Stimulated activated memory B cell treated with anti-CD40 and anti-IgM and Interleukin-4, amounts not matched to agents 10 μg/mL and 1 μg/mL and 100 μg/mL, for 72 hours (primary cell): ENCODE results near the gene GALNT17.
"Not testable (repeated sequence)": the region's sequence is repeated elsewhere in the genome, so short reads cannot be mapped to it uniquely, and the experiment has no call there.

Experiments used
- ATAC-seq: fragments of 150-1000 bp; cut with Tn5 transposase; 2 replicates; pipeline ENCODE4 v1.10.0; 2021
- H3K27ac Mint-ChIP-seq: one replicate; pipeline ENCODE4 v1.8.0; 2022; ENCODE audit warnings: mild to moderate bottlenecking, mixed read lengths
- H3K27me3 Mint-ChIP-seq: one replicate; pipeline ENCODE4 v1.8.0; 2022; ENCODE audit warnings: mixed read lengths
- H3K36me3 Mint-ChIP-seq: one replicate; pipeline ENCODE4 v1.8.0; 2022; ENCODE audit warnings: mixed read lengths
- H3K4me1 Mint-ChIP-seq: one replicate; pipeline ENCODE4 v1.8.0; 2022; ENCODE audit warnings: mixed read lengths
- H3K4me3 Mint-ChIP-seq: one replicate; pipeline ENCODE4 v1.8.0; 2022; ENCODE audit warnings: mild to moderate bottlenecking, moderate library complexity, mixed read lengths
- H3K9me3 Mint-ChIP-seq: one replicate; pipeline ENCODE4 v1.8.0; 2022; ENCODE audit warnings: mixed read lengths

Gene GALNT17

DNA sequence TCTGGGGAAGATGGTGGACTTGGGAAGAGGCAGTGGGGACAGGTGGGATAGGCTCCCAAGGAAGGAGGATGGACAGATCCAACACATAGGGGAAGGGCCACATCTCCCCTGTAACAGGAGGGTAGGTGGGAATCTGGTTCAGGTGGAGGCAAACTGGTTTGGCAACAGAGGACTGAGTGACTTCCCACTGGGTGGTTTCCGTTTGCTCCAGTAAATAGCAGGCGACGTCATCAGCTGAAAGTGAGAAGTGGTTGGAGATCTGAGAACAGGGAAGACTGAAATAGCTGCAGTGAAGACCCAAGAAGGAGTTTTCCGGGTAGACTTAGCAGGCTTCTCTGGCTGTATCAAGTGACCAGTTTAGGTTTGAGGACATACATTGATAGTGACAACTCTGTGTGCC, 504.4 kb downstream of the GALNT17 start:
- ATAC-seq = no peak
- Mint-ChIP-seq H3K27me3 (no peaks in the 10 kb centered on the region), H3K27ac (no peak overlapping the region), H3K36me3 (no peaks in the 10 kb centered on the region), H3K4me3 (no peak overlapping the region), H3K9me3 (peaks cover 8% of the 10 kb centered on the region), H3K4me1 (no peaks in the 10 kb centered on the region)

DNA sequence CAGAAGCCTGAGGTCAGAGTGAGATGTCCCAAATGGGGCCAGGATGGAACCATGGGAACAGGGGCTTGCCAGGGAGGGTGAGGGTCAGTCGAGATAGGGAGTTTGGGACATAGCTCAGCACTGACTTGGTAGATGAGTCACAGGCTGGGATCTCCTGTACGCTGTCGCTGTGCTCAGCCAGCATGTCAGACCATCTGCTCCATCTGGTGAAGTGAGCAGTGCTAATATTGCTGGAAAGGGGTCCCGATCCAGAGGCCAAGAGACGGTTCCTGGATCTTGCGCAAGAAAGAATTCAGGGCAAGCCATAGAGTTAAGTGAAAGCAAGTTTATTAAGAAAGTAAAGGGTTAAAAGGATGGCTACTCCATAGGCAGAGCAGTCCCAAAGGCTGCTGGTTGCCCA, 505.6 kb downstream of the GALNT17 start:
- H3K4me1 Mint-ChIP-seq = no peaks in the 10 kb centered on the region
- H3K36me3 Mint-ChIP-seq = no peaks in the 10 kb centered on the region
- H3K4me3 Mint-ChIP-seq = no peak overlapping the region
- no peak for ATAC-seq
- H3K9me3 Mint-ChIP-seq = peaks cover 6% of the 10 kb centered on the region
- no peaks in the 10 kb centered on the region for H3K27me3 Mint-ChIP-seq
- H3K27ac Mint-ChIP-seq = no peak overlapping the region

DNA sequence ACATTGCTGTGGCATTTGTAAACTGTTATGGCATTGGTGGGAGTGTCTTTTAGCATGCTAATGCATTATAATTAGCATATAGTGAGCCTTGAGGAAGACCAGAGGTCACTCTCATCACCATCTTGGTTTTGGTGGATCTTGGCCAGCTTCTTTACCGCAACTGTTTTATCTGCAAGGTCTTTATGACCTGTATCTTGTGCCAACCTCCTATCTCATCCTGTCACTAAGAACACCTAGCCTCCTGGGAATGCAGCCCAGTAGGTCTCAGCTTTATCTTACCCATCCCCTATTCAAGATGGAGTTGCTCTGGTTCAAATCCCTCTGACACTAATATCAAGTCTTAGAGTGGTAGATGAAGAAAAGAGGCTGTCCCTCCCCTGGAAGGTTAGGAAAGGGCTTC, 506.2 kb downstream of the GALNT17 start:
- Mint-ChIP-seq H3K4me1 (no peaks in the 10 kb centered on the region), H3K9me3 (peaks cover 6% of the 10 kb centered on the region), H3K36me3 (no peaks in the 10 kb centered on the region), H3K4me3 (no peak overlapping the region), H3K27ac (no peak overlapping the region), H3K27me3 (no peaks in the 10 kb centered on the region)
- ATAC-seq = no peak

DNA sequence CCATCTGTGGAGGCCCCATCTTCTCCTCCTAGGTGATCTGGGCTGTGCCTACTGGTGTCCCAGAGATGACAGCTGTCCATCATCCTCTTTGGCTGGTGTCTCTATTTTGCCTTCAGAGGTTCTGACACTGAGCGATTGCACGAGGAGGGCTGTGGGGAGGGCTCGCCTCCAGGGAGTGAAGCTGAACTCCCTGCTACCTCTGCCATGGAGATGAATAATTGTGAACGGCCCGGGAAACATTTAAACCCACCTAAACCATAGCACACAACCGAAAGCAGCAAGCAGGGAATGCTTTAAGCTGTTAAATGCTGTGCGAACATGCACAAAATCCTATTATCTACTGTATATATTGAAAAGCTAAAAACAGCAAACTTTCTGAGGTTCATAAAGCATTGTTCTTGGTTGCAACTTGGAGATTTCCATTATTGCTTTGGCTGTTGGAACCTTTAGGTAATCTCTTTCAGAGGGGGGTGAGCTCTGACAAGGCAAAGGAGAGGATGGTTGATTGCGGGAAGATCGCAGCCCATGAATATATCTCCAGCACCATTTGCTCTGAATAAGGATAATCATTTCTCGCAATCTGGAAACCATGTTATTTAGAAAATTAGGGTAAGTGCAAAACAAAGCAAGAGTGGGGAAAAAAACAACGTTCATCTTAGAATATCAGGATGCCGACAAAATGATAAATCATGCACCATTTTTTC, 507.6 kb downstream of the GALNT17 start:
- Mint-ChIP-seq H3K4me1 (no peaks in the 10 kb centered on the region), H3K27me3 (no peaks in the 10 kb centered on the region), H3K27ac (no peak overlapping the region), H3K9me3 (peaks cover 6% of the 10 kb centered on the region), H3K36me3 (no peaks in the 10 kb centered on the region), H3K4me3 (no peak overlapping the region)
- ATAC-seq = no peak

DNA sequence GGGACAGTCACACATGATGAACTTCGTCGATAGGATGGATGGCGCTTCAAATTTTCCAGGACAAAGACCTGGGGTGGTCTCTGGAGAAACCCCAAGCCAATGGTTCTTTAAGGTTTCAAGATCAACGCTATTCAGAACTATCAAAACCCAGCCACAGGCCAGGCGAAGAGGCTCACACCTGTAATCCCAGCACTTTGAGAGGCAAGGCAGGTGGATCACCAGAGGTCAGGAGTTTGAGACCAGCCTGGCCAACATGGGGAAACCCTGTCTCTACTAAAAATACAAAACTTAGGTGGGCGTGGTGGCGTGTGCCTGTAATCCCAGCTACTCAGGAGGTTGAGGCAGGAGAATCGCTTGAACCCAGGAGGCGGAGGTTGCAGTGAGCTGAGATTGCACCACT, 511.1 kb downstream of the GALNT17 start:
- not testable (repeated sequence) for H3K27ac Mint-ChIP-seq, H3K4me1 Mint-ChIP-seq, H3K36me3 Mint-ChIP-seq, H3K4me3 Mint-ChIP-seq, ATAC-seq, H3K27me3 Mint-ChIP-seq
- peaks cover 11% of the 10 kb centered on the region for H3K9me3 Mint-ChIP-seq

DNA sequence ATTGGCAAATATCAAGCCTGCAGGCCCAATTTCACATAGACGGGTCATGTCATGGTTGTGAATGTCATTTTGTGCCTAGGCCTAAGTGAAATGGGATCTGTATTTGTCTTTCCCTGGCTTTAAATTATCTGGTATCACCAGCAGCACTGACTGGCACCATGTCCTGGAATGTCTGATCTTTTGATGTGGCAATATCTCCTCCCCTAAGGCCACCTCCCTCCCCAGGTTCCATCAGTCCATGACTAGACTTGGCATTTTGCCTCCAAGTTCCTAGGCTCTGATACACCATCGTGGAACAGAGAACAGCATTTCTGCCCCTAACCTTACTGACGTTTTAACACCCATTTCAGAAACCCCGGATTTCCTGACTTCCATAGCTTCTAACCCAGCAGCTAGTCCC, 513.9 kb downstream of the GALNT17 start:
- no peaks in the 10 kb centered on the region for H3K27me3 Mint-ChIP-seq
- H3K27ac Mint-ChIP-seq = no peak overlapping the region
- no peak for ATAC-seq
- H3K4me3 Mint-ChIP-seq = no peak overlapping the region
- no peaks in the 10 kb centered on the region for H3K4me1 Mint-ChIP-seq
- peaks cover 14% of the 10 kb centered on the region for H3K9me3 Mint-ChIP-seq
- H3K36me3 Mint-ChIP-seq = no peaks in the 10 kb centered on the region

DNA sequence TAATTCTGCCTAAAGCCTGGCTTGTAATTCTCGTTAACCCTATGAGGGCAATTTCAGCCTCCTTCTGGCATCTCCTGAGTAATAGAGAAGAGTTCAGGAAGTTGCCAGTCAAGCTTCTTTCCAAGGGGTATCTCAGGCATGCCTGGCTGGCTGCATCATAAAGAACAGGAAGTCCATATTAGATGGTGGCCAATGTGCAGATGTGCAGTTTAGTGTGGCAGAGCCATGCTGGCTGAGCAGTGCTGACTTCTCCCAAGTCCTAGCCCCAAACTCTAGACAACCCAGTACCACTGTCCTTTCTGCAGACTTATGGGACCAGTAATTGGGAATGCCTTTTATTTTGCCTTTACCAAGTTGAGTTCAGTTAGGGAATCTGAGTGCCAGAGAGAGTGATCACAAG, 517.9 kb downstream of the GALNT17 start:
- H3K4me1 Mint-ChIP-seq = no peaks in the 10 kb centered on the region
- ATAC-seq = no peak
- no peaks in the 10 kb centered on the region for H3K27me3 Mint-ChIP-seq
- H3K27ac Mint-ChIP-seq = no peak overlapping the region
- peaks cover 12% of the 10 kb centered on the region for H3K9me3 Mint-ChIP-seq
- no peak overlapping the region for H3K4me3 Mint-ChIP-seq
- no peaks in the 10 kb centered on the region for H3K36me3 Mint-ChIP-seq

DNA sequence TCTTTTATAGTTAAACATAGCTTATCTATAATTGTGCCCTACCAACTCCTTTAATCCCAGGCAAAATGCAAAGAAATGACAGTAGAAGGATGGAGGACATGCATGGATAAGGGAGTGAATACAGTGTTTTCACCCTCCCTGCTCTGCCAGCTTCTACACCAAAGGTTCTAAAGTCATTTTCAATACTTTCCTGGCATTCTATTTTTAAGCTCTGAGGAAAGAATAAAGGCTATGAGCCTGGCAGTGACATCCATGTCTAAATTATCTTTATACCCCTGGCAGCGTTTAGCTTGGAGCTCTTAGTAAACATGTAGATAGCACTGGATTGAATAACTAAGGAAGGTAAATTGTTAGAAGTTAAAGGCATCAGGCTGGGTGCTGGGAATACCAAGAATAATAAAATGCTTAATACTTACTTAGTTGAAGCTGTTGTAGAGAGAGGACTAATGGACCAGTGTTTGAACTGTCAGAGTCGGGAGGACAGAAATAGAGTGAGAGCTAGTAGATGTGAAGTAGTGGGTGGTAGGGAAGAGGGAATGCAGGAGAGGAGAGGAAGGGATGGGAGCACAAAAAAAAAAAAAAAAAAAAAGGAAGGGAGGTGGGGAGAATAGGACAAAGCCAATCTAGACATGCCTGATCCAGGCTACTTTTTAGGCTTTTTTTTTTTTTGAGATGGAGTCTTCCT, 518.9 kb downstream of the GALNT17 start:
- Mint-ChIP-seq H3K9me3 (peaks cover 8% of the 10 kb centered on the region), H3K27me3 (no peaks in the 10 kb centered on the region), H3K27ac (no peak overlapping the region), H3K4me3 (no peak overlapping the region), H3K4me1 (no peaks in the 10 kb centered on the region), H3K36me3 (no peaks in the 10 kb centered on the region)
- no peak for ATAC-seq

DNA sequence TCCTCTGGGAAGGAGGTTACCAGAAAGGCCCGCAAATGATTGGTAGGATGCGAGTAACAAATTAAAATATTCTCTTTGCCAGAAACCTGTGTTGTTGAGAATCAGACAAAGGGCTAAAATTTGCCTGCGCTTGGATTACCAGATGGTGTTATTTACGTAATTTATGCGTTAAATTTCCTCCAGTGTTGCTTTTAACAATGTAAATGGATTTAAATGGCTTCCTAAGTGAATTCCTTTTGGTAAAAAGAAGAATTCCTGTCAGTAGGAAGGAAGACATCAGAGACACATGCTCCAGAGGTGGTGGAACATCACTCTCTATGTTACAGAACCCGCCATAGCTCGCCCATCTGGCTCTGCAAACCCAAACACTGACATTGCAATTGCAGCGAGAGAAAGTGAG, 520.6 kb downstream of the GALNT17 start:
- no peaks in the 10 kb centered on the region for H3K36me3 Mint-ChIP-seq
- no peak for ATAC-seq
- no peak overlapping the region for H3K27ac Mint-ChIP-seq
- no peak overlapping the region for H3K4me3 Mint-ChIP-seq
- peaks cover 10% of the 10 kb centered on the region for H3K9me3 Mint-ChIP-seq
- H3K4me1 Mint-ChIP-seq = no peaks in the 10 kb centered on the region
- no peaks in the 10 kb centered on the region for H3K27me3 Mint-ChIP-seq

DNA sequence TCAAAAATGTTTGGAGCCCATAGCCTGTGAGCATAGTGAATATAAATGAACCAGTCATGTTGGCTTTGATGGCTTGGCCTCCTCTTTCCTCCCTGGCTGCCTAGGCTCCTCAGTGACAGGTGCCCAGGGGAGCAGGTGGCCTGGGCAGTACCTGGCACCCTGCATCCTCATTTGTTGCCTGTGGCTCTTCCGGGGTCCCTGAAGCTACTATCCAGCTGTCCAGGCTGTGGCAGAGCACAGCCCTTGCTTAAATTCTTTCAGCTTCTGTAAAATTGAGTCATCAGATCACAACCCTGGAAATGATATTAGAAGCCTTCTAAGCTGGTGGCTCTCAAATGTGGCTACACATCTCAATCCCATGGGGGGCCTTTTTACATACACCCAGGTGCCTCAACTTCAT, 525.4 kb downstream of the GALNT17 start:
- no peaks in the 10 kb centered on the region for H3K27me3 Mint-ChIP-seq
- no peak for ATAC-seq
- H3K36me3 Mint-ChIP-seq = no peaks in the 10 kb centered on the region
- peaks cover 13% of the 10 kb centered on the region for H3K9me3 Mint-ChIP-seq
- no peaks in the 10 kb centered on the region for H3K4me1 Mint-ChIP-seq
- H3K4me3 Mint-ChIP-seq = no peak overlapping the region
- H3K27ac Mint-ChIP-seq = no peak overlapping the region

DNA sequence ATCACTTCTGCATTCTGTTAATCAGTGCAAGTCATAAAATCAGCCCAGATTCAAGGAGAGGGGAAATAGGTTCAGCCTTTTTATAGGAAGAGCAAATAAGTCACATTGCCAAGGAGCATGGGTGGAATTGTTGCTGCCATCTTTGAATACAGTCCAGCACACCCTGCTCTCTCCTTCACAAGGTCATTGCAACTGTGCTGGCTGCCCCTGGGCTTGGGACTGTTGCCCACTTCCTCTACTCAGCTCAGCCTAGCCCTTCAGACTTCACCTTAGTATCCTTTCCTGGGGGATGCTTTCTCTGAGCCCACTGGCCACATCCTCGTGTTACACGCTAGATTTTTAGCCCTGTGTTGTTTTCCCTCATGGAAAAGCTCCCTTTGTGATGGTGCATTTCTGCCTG, 527.7 kb downstream of the GALNT17 start:
- Mint-ChIP-seq H3K27me3 (no peaks in the 10 kb centered on the region), H3K4me3 (no peak overlapping the region), H3K4me1 (no peaks in the 10 kb centered on the region), H3K36me3 (no peaks in the 10 kb centered on the region), H3K9me3 (peaks cover 16% of the 10 kb centered on the region), H3K27ac (no peak overlapping the region)
- ATAC-seq = no peak

DNA sequence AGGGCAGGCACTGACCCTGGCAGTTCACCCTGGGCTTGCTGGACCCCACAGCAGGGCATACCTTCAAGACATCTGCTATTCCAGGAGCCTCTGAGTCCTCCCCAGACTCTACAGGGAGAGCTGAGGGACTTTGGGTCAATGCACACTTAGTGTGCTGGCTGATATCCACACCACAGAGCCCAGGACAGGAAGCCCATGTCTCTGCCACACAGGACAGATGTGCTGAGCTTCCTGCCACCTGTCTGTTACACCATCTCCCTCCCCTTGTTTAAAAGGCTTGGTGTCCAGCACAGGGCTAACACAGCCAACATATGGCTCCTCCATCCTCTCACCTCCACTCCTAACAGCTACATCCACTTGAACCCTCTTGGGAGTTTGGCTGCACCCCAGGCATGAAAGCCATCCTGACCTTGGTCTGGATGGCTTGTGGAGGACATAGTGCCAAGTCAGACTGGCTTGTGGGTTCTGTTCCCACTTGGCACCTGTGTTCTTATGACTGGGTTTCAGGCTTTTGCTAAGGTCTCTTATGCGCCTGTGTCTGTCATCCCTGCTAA, 529.8 kb downstream of the GALNT17 start:
- Mint-ChIP-seq H3K4me3 (no peak overlapping the region), H3K4me1 (no peaks in the 10 kb centered on the region), H3K36me3 (no peaks in the 10 kb centered on the region), H3K27ac (no peak overlapping the region), H3K9me3 (peaks cover 16% of the 10 kb centered on the region), H3K27me3 (no peaks in the 10 kb centered on the region)
- no peak for ATAC-seq

DNA sequence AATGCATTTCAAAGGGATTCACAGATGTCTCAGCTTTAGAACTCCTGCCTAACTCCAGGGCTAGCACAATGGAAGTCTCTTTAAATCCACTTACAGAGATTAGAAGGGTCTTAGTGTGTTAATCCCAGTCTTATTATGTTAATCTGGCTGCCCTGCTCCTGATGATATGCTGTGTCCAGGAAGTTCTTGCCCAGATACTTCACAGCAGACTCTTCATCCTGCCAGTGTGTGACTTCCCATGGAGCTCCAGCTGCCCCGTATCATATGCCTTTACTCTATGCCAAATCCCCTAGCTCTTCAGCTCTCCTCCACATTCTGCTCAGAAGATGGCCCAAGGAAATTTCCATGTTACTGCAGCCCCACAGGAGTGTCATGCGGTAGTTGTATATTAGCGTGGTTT, 533.8 kb downstream of the GALNT17 start:
- Mint-ChIP-seq H3K36me3 (no peaks in the 10 kb centered on the region), H3K4me1 (no peaks in the 10 kb centered on the region), H3K27me3 (no peaks in the 10 kb centered on the region), H3K4me3 (no peak overlapping the region), H3K27ac (no peak overlapping the region), H3K9me3 (peaks cover 11% of the 10 kb centered on the region)
- no peak for ATAC-seq

DNA sequence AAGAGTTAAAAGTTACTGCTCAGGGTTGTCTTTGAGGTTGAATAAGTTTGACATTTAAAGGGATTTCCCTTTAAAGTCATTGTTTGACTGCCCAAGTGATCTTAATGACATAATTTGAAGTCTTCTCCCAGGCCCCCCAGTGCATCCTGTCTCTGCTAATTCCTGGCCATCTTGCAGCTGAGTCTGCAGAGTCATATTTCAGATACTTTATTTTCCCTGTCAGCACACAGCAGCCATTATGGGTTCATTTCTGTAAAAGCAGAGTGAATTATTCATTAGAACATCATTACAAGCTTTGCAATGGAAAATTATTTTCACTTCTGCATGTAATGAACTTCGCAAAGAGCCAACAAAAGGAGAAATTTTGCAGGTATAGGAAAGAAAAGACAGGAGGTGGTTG, 536.6 kb downstream of the GALNT17 start:
- Mint-ChIP-seq H3K27ac (no peak overlapping the region), H3K9me3 (peaks cover 4% of the 10 kb centered on the region), H3K4me1 (no peaks in the 10 kb centered on the region), H3K4me3 (no peak overlapping the region), H3K27me3 (no peaks in the 10 kb centered on the region), H3K36me3 (no peaks in the 10 kb centered on the region)
- no peak for ATAC-seq

DNA sequence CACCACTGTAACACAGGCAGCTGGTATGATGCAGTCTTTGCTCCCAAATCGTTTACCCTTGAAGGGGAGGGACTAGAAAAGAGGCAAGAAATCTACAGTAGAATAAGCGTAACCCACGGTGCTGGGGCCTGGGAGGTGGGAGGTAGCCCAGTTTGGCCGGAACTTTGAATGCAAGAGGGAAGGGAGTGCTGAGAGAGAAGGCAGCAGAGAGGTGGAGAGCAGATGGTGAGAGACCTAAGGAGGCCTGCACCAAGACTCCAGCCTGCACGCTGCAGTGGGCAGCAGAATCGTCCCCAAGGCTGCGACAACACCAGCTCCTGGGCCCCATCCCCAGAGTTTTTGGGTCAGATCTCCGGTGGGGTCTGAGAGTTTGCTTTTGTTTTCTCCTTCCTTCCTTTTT, 547.5 kb downstream of the GALNT17 start:
- no peaks in the 10 kb centered on the region for H3K4me1 Mint-ChIP-seq
- no peak for ATAC-seq
- H3K36me3 Mint-ChIP-seq = no peaks in the 10 kb centered on the region
- peaks cover 5% of the 10 kb centered on the region for H3K9me3 Mint-ChIP-seq
- no peak overlapping the region for H3K27ac Mint-ChIP-seq
- no peaks in the 10 kb centered on the region for H3K27me3 Mint-ChIP-seq
- no peak overlapping the region for H3K4me3 Mint-ChIP-seq

DNA sequence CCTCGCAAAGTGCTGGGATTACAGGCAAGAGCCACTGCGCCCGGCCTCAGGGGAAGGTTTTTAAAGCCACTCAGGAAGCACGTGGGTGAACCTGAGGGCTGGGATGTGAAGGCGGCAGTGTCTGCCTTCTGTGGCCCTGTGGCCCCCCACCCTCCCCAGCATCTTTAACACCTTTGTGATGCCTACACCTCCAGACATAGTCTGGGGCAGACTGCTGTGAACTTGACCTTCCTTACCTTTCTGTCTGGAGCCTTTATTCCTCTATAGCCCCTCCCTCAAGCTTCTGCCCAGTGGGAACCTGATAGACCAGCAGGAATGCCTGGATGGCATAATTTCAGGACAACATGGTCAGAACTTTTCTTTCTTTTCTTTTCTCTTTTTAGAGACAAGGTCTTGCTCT, 550.2 kb downstream of the GALNT17 start:
- no peak overlapping the region for H3K27ac Mint-ChIP-seq
- no peak overlapping the region for H3K4me3 Mint-ChIP-seq
- no peak for ATAC-seq
- H3K4me1 Mint-ChIP-seq = no peaks in the 10 kb centered on the region
- no peaks in the 10 kb centered on the region for H3K36me3 Mint-ChIP-seq
- peaks cover 5% of the 10 kb centered on the region for H3K9me3 Mint-ChIP-seq
- H3K27me3 Mint-ChIP-seq = no peaks in the 10 kb centered on the region
